SK-N-MC (cell line): ENCODE results near the gene KCNAB1.
"Not testable (repeated sequence)": the region's sequence is repeated elsewhere in the genome, so short reads cannot be mapped to it uniquely, and the experiment has no call there.

Experiments used
- DNase-seq: peaks from one replicate; pipeline ENCODE4 v3.0.0-alpha.2; 2011; ENCODE audit warnings: low read depth, low spot score
- H3K27ac ChIP-seq: fragments of 200-600 bp; sonication (generic); 2 replicates; pipeline ENCODE4 v1.5.1; 2016; ENCODE audit warnings: mixed run types
- H3K36me3 ChIP-seq: fragments of 200-600 bp; sonication (generic); 2 replicates; pipeline ENCODE4 v1.6.1; 2017; ENCODE audit warnings: antibody characterized with exemption, low read length, mixed read lengths; ENCODE audit not compliant: insufficient read depth
- H3K4me3 ChIP-seq: fragments of 200-600 bp; sonication (generic); 2 replicates; pipeline ENCODE4 v1.5.1; 2016
- H3K9ac ChIP-seq: fragments of 200-600 bp; sonication (generic); 2 replicates; pipeline ENCODE4 v1.8.0; 2017; ENCODE audit warnings: mixed run types, mixed read lengths; ENCODE audit not compliant: insufficient read length
- H3K9me3 ChIP-seq: fragments of 200-600 bp; sonication (generic); 2 replicates; pipeline ENCODE4 v1.6.1; 2017; ENCODE audit warnings: low read depth, mild to moderate bottlenecking, antibody characterized with exemption, low read length, moderate library complexity, mixed read lengths
- EZH2 ChIP-seq: fragments of 200-600 bp; sonication (generic); IDR thresholded peaks from one replicate; pipeline ENCODE4 v1.6.1; 2017; ENCODE audit warnings: antibody characterized with exemption
- FOXP2 ChIP-seq: optimal IDR thresholded peaks from 2 replicates; pipeline ENCODE3; 2011; ENCODE audit warnings: mild to moderate bottlenecking, moderate library complexity; ENCODE audit not compliant: insufficient read depth; ENCODE audit errors: extremely low read length, control extremely low read depth
- POLR2AphosphoS5 ChIP-seq: IDR thresholded peaks from 2 replicates; pipeline ENCODE4 v1.6.1; 2012; ENCODE audit warnings: mild to moderate bottlenecking, low read depth, low read length, borderline replicate concordance

Gene KCNAB1

GRCh38 chr3:156120528-156121251 is at the start of gene KCNAB1:
KCNAB1 (plus strand) TSS chr3:156120578.
- Histone ChIP-seq H3K9me3 (no peaks in the 10 kb centered on the region), H3K4me3 (no peak within 1 kb of the TSS), H3K36me3 (no peaks in the 10 kb centered on the region), H3K27ac (no peak within 1 kb of the TSS), H3K9ac (no peak within 1 kb of the TSS)
- TF ChIP-seq FOXP2 (no peak), POLR2AphosphoS5 (no peak), EZH2 (no peak)
- DNase-seq: no peak

DNA sequence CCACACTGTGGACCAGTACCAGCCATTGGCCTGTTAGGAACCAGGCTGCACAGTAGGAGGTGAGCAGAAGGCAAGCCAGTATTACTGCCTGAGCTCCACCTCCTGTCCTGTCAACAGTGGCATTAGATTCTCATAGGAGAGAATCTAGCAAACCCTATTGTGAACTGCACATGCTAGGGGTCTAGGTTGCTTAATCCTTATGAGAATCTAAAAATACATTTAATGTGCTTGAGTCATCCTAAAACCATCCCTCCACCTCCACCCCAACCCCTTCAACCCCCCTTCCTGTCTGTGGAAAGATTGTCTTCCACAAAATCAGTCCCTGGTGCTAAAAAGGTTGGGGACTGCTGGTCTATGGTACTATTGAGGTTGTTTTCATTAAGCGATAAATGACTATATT is 49.3 kb upstream of the KCNAB1 start:
- Histone ChIP-seq H3K4me3 (no peak overlapping the region), H3K9ac (no peak overlapping the region), H3K36me3 (no peaks in the 10 kb centered on the region), H3K9me3 (no peaks in the 10 kb centered on the region), H3K27ac (no peak overlapping the region)
- TF ChIP-seq POLR2AphosphoS5: no peak
- TF ChIP-seq FOXP2: no peak
- TF ChIP-seq EZH2: no peak
- DNase-seq: no peak

DNA sequence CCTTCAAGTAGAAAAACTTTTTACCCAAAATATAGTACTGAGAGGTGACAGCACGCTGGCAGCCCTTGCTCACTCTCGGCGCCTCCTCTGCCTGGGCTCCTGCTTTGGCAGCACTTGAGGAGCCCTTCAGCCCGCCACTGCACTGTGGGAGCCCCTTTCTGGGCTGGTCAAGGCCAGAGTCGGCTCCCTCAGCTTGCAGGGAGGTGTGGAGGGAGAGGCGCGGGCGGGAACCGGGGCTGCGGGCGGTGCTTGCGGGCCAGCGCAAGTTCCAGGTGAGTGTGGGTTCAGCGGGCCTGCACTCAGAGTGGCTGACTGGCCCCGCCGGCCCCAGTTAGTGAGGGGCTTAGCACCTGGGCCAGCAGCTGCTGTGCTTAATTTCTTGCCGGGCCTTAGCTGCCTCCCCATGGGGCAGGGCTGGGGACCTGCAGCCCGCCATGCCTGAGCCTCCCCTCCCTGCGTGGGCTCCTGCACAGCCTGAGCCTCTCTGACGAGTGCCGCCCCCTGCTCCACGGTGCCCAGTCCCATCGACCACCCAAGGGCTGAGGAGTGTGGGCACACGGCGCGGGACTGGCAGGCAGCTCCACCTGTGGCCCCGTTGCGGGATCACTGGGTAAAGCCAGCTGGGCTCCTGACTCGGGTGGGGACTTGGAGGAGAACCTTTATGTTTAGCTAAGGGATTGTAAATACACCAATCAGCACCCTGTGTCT is 47.3 kb upstream of the KCNAB1 start:
- not testable (repeated sequence) for H3K36me3 ChIP-seq, H3K9ac ChIP-seq, DNase-seq, H3K4me3 ChIP-seq, H3K9me3 ChIP-seq, H3K27ac ChIP-seq

DNA sequence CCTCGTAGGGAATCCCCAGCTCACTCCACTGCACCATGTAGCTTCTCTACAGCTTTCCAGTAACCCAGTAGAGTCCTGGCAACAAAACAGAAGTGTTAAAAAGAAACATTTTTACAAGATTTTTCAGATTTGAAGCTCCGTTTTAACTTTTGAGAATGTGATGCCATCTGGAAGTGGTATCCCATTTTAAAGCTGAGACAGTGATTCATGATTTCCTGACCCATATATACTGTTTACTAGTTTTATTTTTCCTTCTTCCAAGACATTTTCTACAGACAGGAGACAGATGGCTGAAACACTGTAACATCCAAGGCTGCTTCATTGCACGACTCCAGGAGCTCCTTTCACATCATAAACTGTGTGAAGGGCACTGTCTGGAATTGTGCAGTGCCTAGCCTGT is 30.3 kb upstream of the KCNAB1 start:
- TF ChIP-seq FOXP2: no peak
- TF ChIP-seq POLR2AphosphoS5: no peak
- no peak for TF ChIP-seq EZH2
- Histone ChIP-seq H3K9ac (no peak overlapping the region), H3K27ac (no peak overlapping the region), H3K4me3 (no peak overlapping the region), H3K9me3 (no peaks in the 10 kb centered on the region), H3K36me3 (no peaks in the 10 kb centered on the region)
- no peak for DNase-seq

DNA sequence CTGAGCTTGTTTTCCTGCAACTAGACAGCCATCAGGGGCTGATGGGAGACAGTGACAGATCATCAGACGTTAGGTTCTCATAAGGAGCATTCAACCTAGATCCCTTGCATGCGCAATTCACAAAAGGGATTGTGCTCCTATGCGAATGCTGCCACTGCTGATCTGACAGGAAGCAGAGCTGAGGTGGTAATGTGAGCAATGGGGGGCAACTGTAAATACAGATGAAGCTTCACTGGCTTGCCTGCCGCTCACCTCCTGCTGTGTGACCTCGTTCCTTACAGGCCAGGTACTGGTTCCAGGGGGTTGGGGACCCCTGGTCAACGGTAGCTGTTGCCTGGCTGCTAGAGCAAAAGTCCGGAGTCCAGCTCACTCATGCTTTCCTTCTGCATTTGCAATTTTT is 26.4 kb upstream of the KCNAB1 start:
- no peak for TF ChIP-seq EZH2
- no peak overlapping the region for H3K27ac ChIP-seq
- H3K9me3 ChIP-seq: no peaks in the 10 kb centered on the region
- H3K4me3 ChIP-seq: no peak overlapping the region
- H3K9ac ChIP-seq: no peak overlapping the region
- H3K36me3 ChIP-seq: no peaks in the 10 kb centered on the region
- no peak for DNase-seq

DNA sequence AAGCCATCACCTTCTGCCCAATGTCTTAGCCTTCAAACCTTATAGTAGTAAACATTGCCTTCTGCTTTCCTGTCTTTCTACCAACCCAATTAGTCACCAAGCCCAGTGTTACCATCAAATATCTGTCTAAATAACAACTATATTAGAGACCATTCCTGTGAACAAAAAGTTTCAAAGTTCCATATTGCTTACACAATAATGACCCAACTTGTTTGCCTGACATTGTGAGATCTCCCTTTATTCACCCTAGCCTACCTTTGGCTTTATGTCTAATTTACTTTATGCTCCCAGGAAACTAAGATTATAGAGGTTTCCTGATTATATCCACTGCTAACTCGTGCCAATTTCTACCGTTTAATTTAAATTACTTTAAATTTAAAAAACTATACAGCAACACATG is 26.0 kb upstream of the KCNAB1 start:
- H3K4me3 ChIP-seq: no peak overlapping the region
- no peak for TF ChIP-seq EZH2
- no peak for TF ChIP-seq FOXP2
- no peak for TF ChIP-seq POLR2AphosphoS5
- no peak for DNase-seq

GRCh38 chr3:156095652-156096051 is 24.7 kb upstream of the KCNAB1 start:
- H3K4me3 ChIP-seq, DNase-seq, H3K36me3 ChIP-seq, H3K9me3 ChIP-seq, H3K27ac ChIP-seq, H3K9ac ChIP-seq: not testable (repeated sequence)

More for the DNA sequence above, 26.0 kb upstream of the KCNAB1 start:
- no peaks in the 10 kb centered on the region for H3K36me3 ChIP-seq
- H3K9ac ChIP-seq: no peak overlapping the region
- H3K9me3 ChIP-seq: no peaks in the 10 kb centered on the region
- H3K27ac ChIP-seq: no peak overlapping the region

DNA sequence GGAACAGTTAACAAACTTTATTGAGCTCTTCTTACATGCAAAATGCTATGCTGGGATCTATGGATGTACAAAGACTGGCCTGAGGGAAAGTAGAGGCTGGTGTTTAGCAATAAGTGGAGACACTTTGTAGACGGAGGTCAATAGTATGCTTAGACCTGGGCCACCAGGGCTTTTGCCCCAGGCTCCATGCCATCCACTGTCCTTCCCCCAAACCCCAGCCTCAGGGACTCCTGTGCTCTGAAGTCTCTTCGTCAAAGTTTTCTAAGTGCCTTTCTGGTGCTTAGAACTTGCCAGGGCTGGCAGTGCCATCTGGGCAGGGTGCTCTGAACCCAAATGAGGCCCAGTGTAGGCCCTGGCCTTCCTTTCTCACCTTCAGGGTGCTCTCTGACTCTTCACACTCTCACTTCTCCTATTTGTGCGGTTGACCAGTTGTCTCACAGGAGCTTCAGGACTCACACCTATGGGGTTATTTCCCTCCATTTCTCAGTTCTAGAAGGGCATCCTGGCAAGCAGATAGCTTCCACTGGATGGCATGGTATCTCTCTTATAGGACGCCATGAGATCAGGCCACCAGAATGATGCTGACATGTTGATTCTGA is 21.8 kb upstream of the KCNAB1 start:
- no peak for TF ChIP-seq FOXP2
- TF ChIP-seq EZH2: no peak
- no peak for TF ChIP-seq POLR2AphosphoS5
- no peak overlapping the region for H3K9ac ChIP-seq
- no peaks in the 10 kb centered on the region for H3K36me3 ChIP-seq
- DNase-seq: no peak
- no peak overlapping the region for H3K4me3 ChIP-seq
- H3K27ac ChIP-seq: no peak overlapping the region
- no peaks in the 10 kb centered on the region for H3K9me3 ChIP-seq

- not testable (repeated sequence) for H3K27ac ChIP-seq, H3K9me3 ChIP-seq, H3K4me3 ChIP-seq, H3K9ac ChIP-seq, DNase-seq, H3K36me3 ChIP-seq
These were observed 21.0 kb upstream of the KCNAB1 start for GRCh38 chr3:156099348-156099747.

DNA sequence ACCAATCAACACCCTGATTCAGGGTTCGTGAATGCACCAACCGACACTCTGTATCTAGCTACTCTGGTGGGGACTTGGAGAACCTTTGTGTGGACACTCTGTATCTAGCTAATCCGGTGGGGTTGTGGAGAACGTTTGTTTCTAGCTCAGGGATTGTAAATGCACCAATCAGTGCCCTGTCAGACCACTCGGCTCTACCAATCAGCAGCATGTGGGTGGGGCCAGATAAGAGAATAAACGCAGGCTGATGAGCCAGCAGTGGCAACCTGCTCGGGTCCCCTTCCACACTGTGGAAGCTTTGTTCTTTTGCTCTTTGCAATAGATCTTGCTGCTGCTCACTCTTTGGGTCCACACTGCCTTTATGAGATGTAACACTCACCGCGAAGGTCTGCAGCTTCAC is 20.4 kb upstream of the KCNAB1 start:
- not testable (repeated sequence) for H3K27ac ChIP-seq, H3K36me3 ChIP-seq, DNase-seq, H3K9me3 ChIP-seq, H3K9ac ChIP-seq, H3K4me3 ChIP-seq
